ENCODE data around the gene CDK5.

DNA sequence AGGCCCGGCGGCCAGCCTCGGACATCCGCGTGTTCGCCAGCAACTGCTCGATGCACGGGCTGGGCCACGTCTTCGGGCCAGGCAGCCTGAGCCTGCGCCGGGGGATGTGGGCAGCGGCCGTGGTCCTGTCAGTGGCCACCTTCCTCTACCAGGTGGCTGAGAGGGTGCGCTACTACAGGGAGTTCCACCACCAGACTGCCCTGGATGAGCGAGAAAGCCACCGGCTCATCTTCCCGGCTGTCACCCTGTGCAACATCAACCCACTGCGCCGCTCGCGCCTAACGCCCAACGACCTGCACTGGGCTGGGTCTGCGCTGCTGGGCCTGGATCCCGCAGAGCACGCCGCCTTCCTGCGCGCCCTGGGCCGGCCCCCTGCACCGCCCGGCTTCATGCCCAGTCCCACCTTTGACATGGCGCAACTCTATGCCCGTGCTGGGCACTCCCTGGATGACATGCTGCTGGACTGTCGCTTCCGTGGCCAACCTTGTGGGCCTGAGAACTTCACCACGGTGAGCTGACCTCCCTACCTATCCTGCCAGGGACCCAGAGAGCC lies 8.7 kb downstream of the CDK5 start:
- TF ChIP-seq, protein P1, sequence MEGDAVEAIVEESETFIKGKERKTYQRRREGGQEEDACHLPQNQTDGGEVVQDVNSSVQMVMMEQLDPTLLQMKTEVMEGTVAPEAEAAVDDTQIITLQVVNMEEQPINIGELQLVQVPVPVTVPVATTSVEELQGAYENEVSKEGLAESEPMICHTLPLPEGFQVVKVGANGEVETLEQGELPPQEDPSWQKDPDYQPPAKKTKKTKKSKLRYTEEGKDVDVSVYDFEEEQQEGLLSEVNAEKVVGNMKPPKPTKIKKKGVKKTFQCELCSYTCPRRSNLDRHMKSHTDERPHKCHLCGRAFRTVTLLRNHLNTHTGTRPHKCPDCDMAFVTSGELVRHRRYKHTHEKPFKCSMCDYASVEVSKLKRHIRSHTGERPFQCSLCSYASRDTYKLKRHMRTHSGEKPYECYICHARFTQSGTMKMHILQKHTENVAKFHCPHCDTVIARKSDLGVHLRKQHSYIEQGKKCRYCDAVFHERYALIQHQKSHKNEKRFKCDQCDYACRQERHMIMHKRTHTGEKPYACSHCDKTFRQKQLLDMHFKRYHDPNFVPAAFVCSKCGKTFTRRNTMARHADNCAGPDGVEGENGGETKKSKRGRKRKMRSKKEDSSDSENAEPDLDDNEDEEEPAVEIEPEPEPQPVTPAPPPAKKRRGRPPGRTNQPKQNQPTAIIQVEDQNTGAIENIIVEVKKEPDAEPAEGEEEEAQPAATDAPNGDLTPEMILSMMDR (IDR thresholded peaks at IDR 0.05 in 8 of 11, conservative IDR thresholded peaks at IDR 0.05 in 3 of 11) = no peak
- no peak for TF ChIP-seq POLR2A (IDR thresholded peaks at IDR 0.05)

All from spleen (tissue), 7 donors.